Measurements from ENCODE around the gene HPDL. TPM values are rescaled to one million over a fixed set of nuclear protein-coding genes. Genes with fewer than 3 reads are reported as not detected.
"Not testable (repeated sequence)": the region's sequence is repeated elsewhere in the genome, so short reads cannot be mapped to it uniquely, and the experiment has no call there.

The HPDL gene
- 10 to 100 TPM; 16.8 TPM for total RNA-seq

GRCh38 chr1:45326627-45327623, at the start of gene HPDL:
Gene HPDL (plus strand): TSS chr1:45326895. CDS start chr1:45327149, 254 bp downstream.
- Mint-ChIP-seq H3K4me1 (ENCODE audit: low read depth) (peaks cover 22% of the 10 kb centered on the region), H3K27me3 (ENCODE audit: low read depth) (peaks cover 1% of the 10 kb centered on the region), H3K9me3 (ENCODE audit: insufficient read depth) (no peaks in the 10 kb centered on the region), H3K4me3 (peak within 1 kb of the TSS; percentile 83), H3K36me3 (ENCODE audit: low read depth) (peaks cover 17% of the 10 kb centered on the region), H3K27ac (peak within 1 kb of the TSS; percentile 87)
- CTCF ChIA-PET, result interaction anchor here (0.7 to 3.5 kb wide), 10 partner anchors 9 to 317 kb away, joined by 3 to 24 read pairs (median 4); partner anchors contain the start of genes MUTYH and TOE1
- POLR2A ChIA-PET, result interaction anchor here (0.9 to 5.2 kb wide), 10 partner anchors 13 to 606 kb away, joined by 3 to 77 read pairs (median 6); partner anchors contain the start of genes HECTD3, MUTYH, PLK3 and TOE1
- ATAC-seq (peak; percentile 90), DNase-seq (peak; percentile 82)

- POLR2A ChIA-PET, result interaction anchor here (0.6 to 0.8 kb wide), 2 partner anchors 253 to 531 kb away, joined by 3 read pairs; no protein-coding TSS in a partner anchor
- CTCF ChIA-PET, result interaction anchor here (1.5 kb wide), 1 partner anchor 18 kb away, joined by 4 read pairs; no protein-coding TSS in a partner anchor
- DNase-seq, result no peak
- Mint-ChIP-seq H3K27me3 (ENCODE audit: low read depth) (peaks cover 6% of the 10 kb centered on the region), H3K9me3 (ENCODE audit: insufficient read depth) (no peaks in the 10 kb centered on the region), H3K27ac (no peak overlapping the region), H3K4me1 (ENCODE audit: low read depth) (no peaks in the 10 kb centered on the region), H3K36me3 (ENCODE audit: low read depth) (no peaks in the 10 kb centered on the region), H3K4me3 (no peak overlapping the region)
- no peak for ATAC-seq
These were observed 44.3 kb upstream of the HPDL start for GRCh38 chr1:45282351-45282750.

GRCh38 chr1:45284858-45285257, 41.8 kb upstream of the HPDL start:
- H3K4me3 Mint-ChIP-seq; CTCF ChIA-PET; H3K9me3 Mint-ChIP-seq (ENCODE audit: insufficient read depth); H3K27me3 Mint-ChIP-seq (ENCODE audit: low read depth); H3K27ac Mint-ChIP-seq; H3K36me3 Mint-ChIP-seq (ENCODE audit: low read depth); ATAC-seq; POLR2A ChIA-PET; H3K4me1 Mint-ChIP-seq (ENCODE audit: low read depth); DNase-seq: not testable (repeated sequence)

GRCh38 chr1:45286521-45286920, 40.2 kb upstream of the HPDL start:
- H3K9me3 Mint-ChIP-seq (ENCODE audit: insufficient read depth); H3K4me1 Mint-ChIP-seq (ENCODE audit: low read depth); DNase-seq; ATAC-seq; POLR2A ChIA-PET; H3K27ac Mint-ChIP-seq; H3K36me3 Mint-ChIP-seq (ENCODE audit: low read depth); H3K4me3 Mint-ChIP-seq; CTCF ChIA-PET; H3K27me3 Mint-ChIP-seq (ENCODE audit: low read depth): not testable (repeated sequence)

GRCh38 chr1:45291002-45291401, 35.7 kb upstream of the HPDL start:
- H3K27ac Mint-ChIP-seq; H3K9me3 Mint-ChIP-seq (ENCODE audit: insufficient read depth): not testable (repeated sequence)
- CTCF ChIA-PET, result interaction anchor here (1.2 to 1.3 kb wide), 2 partner anchors 9 to 272 kb away, joined by 3 read pairs; no protein-coding TSS in a partner anchor

GRCh38 chr1:45291716-45292115, 35.0 kb upstream of the HPDL start:
- H3K27me3 Mint-ChIP-seq (ENCODE audit: low read depth), result no peaks in the 10 kb centered on the region
- no peak for DNase-seq
- no peak for ATAC-seq
- ChIA-PET CTCF (interaction anchor here (1.2 to 1.3 kb wide), 3 partner anchors 8 to 277 kb away, joined by 3 read pairs; no protein-coding TSS in a partner anchor), POLR2A (no interaction called here)
- H3K36me3 Mint-ChIP-seq (ENCODE audit: low read depth), result no peaks in the 10 kb centered on the region
- no peaks in the 10 kb centered on the region for H3K9me3 Mint-ChIP-seq (ENCODE audit: insufficient read depth)
- peaks cover 3% of the 10 kb centered on the region for H3K4me1 Mint-ChIP-seq (ENCODE audit: low read depth)
- no peak overlapping the region for H3K27ac Mint-ChIP-seq
- no peak overlapping the region for H3K4me3 Mint-ChIP-seq

More at GRCh38 chr1:45291002-45291401, 35.7 kb upstream of the HPDL start:
- H3K27me3 Mint-ChIP-seq (ENCODE audit: low read depth); DNase-seq; H3K36me3 Mint-ChIP-seq (ENCODE audit: low read depth); ATAC-seq; H3K4me1 Mint-ChIP-seq (ENCODE audit: low read depth); H3K4me3 Mint-ChIP-seq; POLR2A ChIA-PET: not testable (repeated sequence)

- ChIA-PET CTCF (interaction anchor here (1.2 to 9.4 kb wide), 4 partner anchors 194 to 462 kb away, joined by 3 to 361 read pairs (median 30); partner anchors contain the start of genes HECTD3, TESK2 and UROD), POLR2A (interaction anchor here (1.2 to 6.4 kb wide), 2 partner anchors 285 to 566 kb away, joined by 3 to 78 read pairs; partner anchors contain the start of genes HECTD3, RNU5D-1 and UROD)
- Mint-ChIP-seq H3K4me1 (ENCODE audit: low read depth) (peaks cover 10% of the 10 kb centered on the region), H3K4me3 (no peak overlapping the region), H3K27me3 (ENCODE audit: low read depth) (no peaks in the 10 kb centered on the region), H3K27ac (no peak overlapping the region), H3K36me3 (ENCODE audit: low read depth) (no peaks in the 10 kb centered on the region), H3K9me3 (ENCODE audit: insufficient read depth) (no peaks in the 10 kb centered on the region)
- no peak for DNase-seq
- ATAC-seq, result no peak
These were observed 28.9 kb upstream of the HPDL start for GRCh38 chr1:45297666-45298356.

GRCh38 chr1:45299296-45299695, 27.4 kb upstream of the HPDL start:
- DNase-seq, result no peak
- ChIA-PET POLR2A (interaction anchor here (0.9 to 6.4 kb wide), 4 partner anchors 281 to 578 kb away, joined by 3 to 78 read pairs (median 8); partner anchors contain the start of genes HECTD3, RNU5D-1 and UROD), CTCF (interaction anchor here (0.9 to 9.4 kb wide), 14 partner anchors 28 to 506 kb away, joined by 3 to 361 read pairs (median 4); partner anchors contain the start of genes CCDC163, HECTD3, HPDL and MMACHC)
- Mint-ChIP-seq H3K4me1 (ENCODE audit: low read depth) (peaks cover 12% of the 10 kb centered on the region), H3K27ac (no peak overlapping the region), H3K36me3 (ENCODE audit: low read depth) (no peaks in the 10 kb centered on the region), H3K9me3 (ENCODE audit: insufficient read depth) (no peaks in the 10 kb centered on the region), H3K27me3 (ENCODE audit: low read depth) (no peaks in the 10 kb centered on the region), H3K4me3 (no peak overlapping the region)
- no peak for ATAC-seq

- Mint-ChIP-seq H3K4me1 (ENCODE audit: low read depth) (peaks cover 20% of the 10 kb centered on the region), H3K9me3 (ENCODE audit: insufficient read depth) (no peaks in the 10 kb centered on the region), H3K27me3 (ENCODE audit: low read depth) (no peaks in the 10 kb centered on the region), H3K4me3 (no peak overlapping the region), H3K36me3 (ENCODE audit: low read depth) (no peaks in the 10 kb centered on the region), H3K27ac (no peak overlapping the region)
- peak; percentile 60 for DNase-seq
- ChIA-PET CTCF (interaction anchor here (0.7 to 9.4 kb wide), 21 partner anchors 8 to 507 kb away, joined by 3 to 361 read pairs (median 4); partner anchors contain the start of genes CCDC163, HECTD3, HPDL and MMACHC), POLR2A (interaction anchor here (0.9 to 6.4 kb wide), 4 partner anchors 282 to 578 kb away, joined by 3 to 78 read pairs (median 8); partner anchors contain the start of genes HECTD3, RNU5D-1 and UROD)
- ATAC-seq, result no peak
These were observed 26.6 kb upstream of the HPDL start for GRCh38 chr1:45299981-45300668.

GRCh38 chr1:45300669-45300997, 26.1 kb upstream of the HPDL start:
- ChIA-PET CTCF (interaction anchor here (1.1 to 9.4 kb wide), 12 partner anchors 9 to 465 kb away, joined by 3 to 361 read pairs (median 4); partner anchors contain the start of genes CCDC163, HECTD3, MMACHC and MUTYH), POLR2A (interaction anchor here (1.9 to 6.4 kb wide), 3 partner anchors 288 to 579 kb away, joined by 8 to 78 read pairs (median 9); partner anchors contain the start of genes HECTD3, RNU5D-1 and UROD)
- Mint-ChIP-seq H3K4me3 (no peak overlapping the region), H3K9me3 (ENCODE audit: insufficient read depth) (no peaks in the 10 kb centered on the region), H3K27ac (no peak overlapping the region), H3K4me1 (ENCODE audit: low read depth) (peaks cover 25% of the 10 kb centered on the region), H3K36me3 (ENCODE audit: low read depth) (no peaks in the 10 kb centered on the region), H3K27me3 (ENCODE audit: low read depth) (no peaks in the 10 kb centered on the region)
- no peak for DNase-seq
- no peak for ATAC-seq
